H1 (cell line): Measurements from ENCODE around the gene NLRX1. TPM values are rescaled to one million over a fixed set of nuclear protein-coding genes. Genes with fewer than 3 reads are reported as not detected.

ENCODE experiments used
- CTCF ChIA-PET: fragments of 300-600 bp; sonication (Branson Sonifier 250); formaldehyde crosslinking; loops from one replicate; lab custom pipeline; 2021; ENCODE audit not compliant: partially characterized antibody; lab: Charles Lee
- POLR2A ChIA-PET: fragments of 300-600 bp; sonication (Branson Sonifier 250); formaldehyde crosslinking; loops from one replicate; lab custom pipeline; 2021; ENCODE audit warnings: inconsistent platforms; ENCODE audit not compliant: partially characterized antibody; lab: Charles Lee
- DNase-seq, 2 experiments: peaks; one replicate each; pipeline versions ENCODE4 v3.0.0 to v3.0.0-alpha.2; 2010 to 2022; ENCODE audit warnings: low spot score in 2 of 2, low read depth in 1 of 2, mixed read lengths in 1 of 2
- FAIRE-seq: peaks from 2 replicates; lab custom pipeline; 2011; peaks lifted over from hg19 to GRCh38; lab: Jason Lieb, UNC
- H2AFZ ChIP-seq: 2 replicates; pipeline ENCODE4 v1.8.1; 2012; ENCODE audit warnings: low read length, inconsistent platforms
- H2AK5ac ChIP-seq: 2 replicates; pipeline ENCODE4 v1.6.1; 2013; ENCODE audit warnings: low read depth, low read length
- H2BK120ac ChIP-seq: replicated peaks from 2 replicates; pipeline ENCODE3; 2013; ENCODE audit warnings: low read depth, low read length, inconsistent platforms
- H2BK12ac ChIP-seq: 2 replicates; pipeline ENCODE4 v1.6.1; 2013; ENCODE audit warnings: low read depth, low read length
- H2BK15ac ChIP-seq: 2 replicates; pipeline ENCODE4 v1.6.1; 2013; ENCODE audit warnings: low read length
- H2BK20ac ChIP-seq: 2 replicates; pipeline ENCODE4 v1.6.1; 2013; ENCODE audit warnings: low read length
- H2BK5ac ChIP-seq: 2 replicates; pipeline ENCODE4 v1.6.1; 2013; ENCODE audit warnings: low read depth, low read length
- H3K14ac ChIP-seq: 2 replicates; pipeline ENCODE4 v1.6.1; 2013; ENCODE audit warnings: inconsistent platforms; ENCODE audit not compliant: insufficient read length
- H3K18ac ChIP-seq: 2 replicates; pipeline ENCODE4 v1.6.1; 2013; ENCODE audit warnings: low read length; ENCODE audit errors: extremely low read depth
- H3K23ac ChIP-seq: 2 replicates; pipeline ENCODE4 v1.6.1; 2013; ENCODE audit warnings: inconsistent platforms; ENCODE audit not compliant: insufficient read length
- H3K23me2 ChIP-seq: 2 replicates; pipeline ENCODE4 v1.6.1; 2013; ENCODE audit warnings: low read depth, low read length
- H3K27ac ChIP-seq: 2 replicates; pipeline ENCODE4 v1.6.1; 2011; ENCODE audit warnings: low read depth, low read length, inconsistent platforms
- H3K27me3 ChIP-seq, 4 experiments: replicated peaks in 1 of 4; 1 replicate in 1 of 4; 2 replicates in 3 of 4; pipeline versions ENCODE4 v1.6.1 to v1.8.1; 2011 to 2013; ENCODE audit warnings: low read length in 3 of 4, mild to moderate bottlenecking in 3 of 4, inconsistent platforms in 2 of 4, mixed read lengths in 2 of 4, moderate library complexity in 1 of 4; ENCODE audit not compliant: control insufficient read depth in 3 of 4, insufficient read depth in 3 of 4; ENCODE audit errors: extremely low read depth in 1 of 4
- H3K36me3 ChIP-seq, 4 experiments: 2 replicates each; pipeline versions ENCODE4 v1.6.1 to v1.8.1; 2011 to 2013; ENCODE audit warnings: mild to moderate bottlenecking in 4 of 4, low read length in 3 of 4, moderate library complexity in 2 of 4, control low read depth in 1 of 4, inconsistent platforms in 1 of 4; ENCODE audit not compliant: insufficient read depth in 4 of 4, control insufficient read depth in 2 of 4
- H3K4ac ChIP-seq: replicated peaks from 2 replicates; pipeline ENCODE3; 2013; ENCODE audit warnings: low read length, low read depth, mixed read lengths, inconsistent platforms; ENCODE audit not compliant: insufficient read length
- H3K4me1 ChIP-seq, 4 experiments: replicated peaks in 1 of 4; 1 replicate in 1 of 4; 2 replicates in 3 of 4; pipeline versions ENCODE4 v1.6.1 to v1.8.1; 2011 to 2013; ENCODE audit warnings: low read length in 3 of 4, inconsistent platforms in 2 of 4, mixed read lengths in 1 of 4; ENCODE audit not compliant: insufficient read depth in 4 of 4, control insufficient read depth in 3 of 4
- H3K4me2 ChIP-seq, 2 experiments: 2 replicates each; pipeline versions ENCODE4 v1.6.1 to v1.8.1; 2011 to 2013; ENCODE audit warnings: low read depth in 2 of 2, low read length in 2 of 2, control low read depth in 1 of 2, inconsistent platforms in 1 of 2, mild to moderate bottlenecking in 1 of 2; ENCODE audit not compliant: insufficient read depth in 1 of 2
- H3K4me3 ChIP-seq, 4 experiments: fragments of 200-600, 300-600 bp in 1 of 4; sonication (generic), shearing (Covaris generic), sonication (Bioruptor Twin) in 1 of 4; 2 replicates each; pipeline versions ENCODE4 v1.5.1 to v1.8.1; 2011 to 2016; ENCODE audit warnings: low read length in 4 of 4, low read depth in 3 of 4, control low read depth in 2 of 4, inconsistent platforms in 2 of 4, mild to moderate bottlenecking in 2 of 4, mixed read lengths in 1 of 4, moderate library complexity in 1 of 4; ENCODE audit not compliant: insufficient read depth in 2 of 4; ENCODE audit errors: extremely low read depth in 1 of 4
- H3K56ac ChIP-seq: replicated peaks from 2 replicates; pipeline ENCODE3; 2013; ENCODE audit warnings: low read depth, mild to moderate bottlenecking, mixed read lengths, low read length, inconsistent platforms; ENCODE audit not compliant: insufficient read length
- H3K79me1 ChIP-seq: 2 replicates; pipeline ENCODE4 v1.6.1; 2013; ENCODE audit warnings: low read depth, low read length, control low read depth
- H3K79me2 ChIP-seq, 2 experiments: 2 replicates each; pipeline versions ENCODE4 v1.6.1 to v1.8.1; 2012 to 2013; ENCODE audit warnings: low read length in 2 of 2, mild to moderate bottlenecking in 2 of 2, inconsistent platforms in 1 of 2; ENCODE audit not compliant: insufficient read depth in 2 of 2, control insufficient read depth in 1 of 2
- H3K9ac ChIP-seq, 4 experiments: replicated peaks in 1 of 4; 1 replicate in 1 of 4; 2 replicates in 3 of 4; pipeline versions ENCODE4 v1.6.1 to v1.8.1; 2011 to 2013; ENCODE audit warnings: low read depth in 3 of 4, low read length in 3 of 4, control low read depth in 2 of 4, mild to moderate bottlenecking in 2 of 4, moderate library complexity in 2 of 4, inconsistent platforms in 1 of 4; ENCODE audit errors: extremely low read depth in 1 of 4
- H3K9me3 ChIP-seq, 2 experiments: 2 replicates each; pipeline versions ENCODE4 v1.6.1 to v1.8.1; 2012 to 2013; ENCODE audit warnings: mild to moderate bottlenecking in 2 of 2, moderate library complexity in 2 of 2, control low read depth in 1 of 2, inconsistent platforms in 1 of 2, low read depth in 1 of 2, low read length in 1 of 2, mixed read lengths in 1 of 2; ENCODE audit not compliant: insufficient read depth in 2 of 2
- H4K20me1 ChIP-seq, 2 experiments: replicated peaks in 1 of 2; 2 replicates each; pipeline versions ENCODE3 to v1.8.1; 2011 to 2013; ENCODE audit warnings: inconsistent platforms in 2 of 2, low read length in 2 of 2, mild to moderate bottlenecking in 1 of 2; ENCODE audit not compliant: insufficient read depth in 2 of 2, control insufficient read depth in 1 of 2
- H4K5ac ChIP-seq: 2 replicates; pipeline ENCODE4 v1.6.1; 2013; ENCODE audit warnings: low read length, low read depth, mixed read lengths, inconsistent platforms; ENCODE audit not compliant: insufficient read length
- H4K8ac ChIP-seq: 2 replicates; pipeline ENCODE4 v1.8.0; 2013; ENCODE audit warnings: mild to moderate bottlenecking, moderate library complexity, low read length, inconsistent platforms; ENCODE audit not compliant: insufficient read depth; ENCODE audit errors: extremely low read depth
- H4K91ac ChIP-seq: replicated peaks from 2 replicates; pipeline ENCODE3; 2013; ENCODE audit warnings: low read length, mixed read lengths, inconsistent platforms; ENCODE audit not compliant: insufficient read length
- ASH2L ChIP-seq: fragments of 200-600, 300-600 bp; sonication (generic); IDR thresholded peaks from one replicate; pipeline ENCODE4 v1.7.1; 2017; ENCODE audit warnings: low read length
- BRCA1 ChIP-seq: IDR thresholded peaks from 2 replicates; pipeline ENCODE4 v1.6.1; 2012; ENCODE audit warnings: low read depth, low read length, improper control_type of control experiment
- RFX5 ChIP-seq: IDR thresholded peaks from 2 replicates; pipeline ENCODE4 v1.6.1; 2011; ENCODE audit warnings: low read depth, low read length, improper control_type of control experiment, borderline replicate concordance
- WGBS, 2 experiments: shearing (Covaris generic) in 1 of 2; methylation state at CpG; one replicate each; pipeline versions ENCODE4 v1.1.6 to v1.1.7; 2013 to 2015; ENCODE audit warnings: low lambda C conversion rate in 2 of 2, mixed read lengths in 2 of 2, inconsistent platforms in 1 of 2, low coverage in 1 of 2, missing lambda C conversion rate in 1 of 2; ENCODE audit not compliant: insufficient replicate concordance in 2 of 2, insufficient coverage in 1 of 2, insufficient read length in 1 of 2; ENCODE audit errors: extremely low coverage in 1 of 2, missing lambda C conversion rate in 1 of 2; 5-methylcytosine and 5-hydroxymethylcytosine counted together
- long read RNA-seq, 2 experiments: library from RNA in 1 of 2; library from capped mRNA in 1 of 2; stranded (forward); transcript quantifications; one replicate each; pipeline ENCODE4 v2.0.0, GENCODE V29; 2021; ENCODE audit warnings: inconsistent platforms in 1 of 2
- polyA minus RNA-seq, 3 experiments: library from RNA; depleted of rRNA, polyadenylated mRNA; stranded (reverse); fragments of >200 nt; gene quantifications; 1 replicate in 2 of 3; 2 replicates in 1 of 3; pipeline ENCODE4 v1.2.3, GENCODE V29; 2011
- polyA plus RNA-seq, 7 experiments: library from polyadenylated mRNA; depleted of rRNA in 3 of 7; stranded (reverse) in 5 of 7; unstranded in 2 of 7; fragments of >200 nt in 5 of 7; fragments of 200-250 nt in 2 of 7; gene quantifications; 1 replicate in 5 of 7; 2 replicates in 1 of 7; 4 replicates in 1 of 7; pipeline versions ENCODE4 v1.2.1 to v1.2.3, GENCODE V29; 2011 to 2013; ENCODE audit warnings: missing spikeins in 2 of 7, mixed read lengths in 2 of 7
- total RNA-seq: library from RNA; stranded (reverse); fragmentation: NEBNext Ultra II Directional; extraction: Animal tissue kit (Norgen Biotek cat#: 25700); gene quantifications from 2 replicates; pipeline ENCODE4 v1.2.1, GENCODE V29; 2021

NLRX1 gene, protein sequence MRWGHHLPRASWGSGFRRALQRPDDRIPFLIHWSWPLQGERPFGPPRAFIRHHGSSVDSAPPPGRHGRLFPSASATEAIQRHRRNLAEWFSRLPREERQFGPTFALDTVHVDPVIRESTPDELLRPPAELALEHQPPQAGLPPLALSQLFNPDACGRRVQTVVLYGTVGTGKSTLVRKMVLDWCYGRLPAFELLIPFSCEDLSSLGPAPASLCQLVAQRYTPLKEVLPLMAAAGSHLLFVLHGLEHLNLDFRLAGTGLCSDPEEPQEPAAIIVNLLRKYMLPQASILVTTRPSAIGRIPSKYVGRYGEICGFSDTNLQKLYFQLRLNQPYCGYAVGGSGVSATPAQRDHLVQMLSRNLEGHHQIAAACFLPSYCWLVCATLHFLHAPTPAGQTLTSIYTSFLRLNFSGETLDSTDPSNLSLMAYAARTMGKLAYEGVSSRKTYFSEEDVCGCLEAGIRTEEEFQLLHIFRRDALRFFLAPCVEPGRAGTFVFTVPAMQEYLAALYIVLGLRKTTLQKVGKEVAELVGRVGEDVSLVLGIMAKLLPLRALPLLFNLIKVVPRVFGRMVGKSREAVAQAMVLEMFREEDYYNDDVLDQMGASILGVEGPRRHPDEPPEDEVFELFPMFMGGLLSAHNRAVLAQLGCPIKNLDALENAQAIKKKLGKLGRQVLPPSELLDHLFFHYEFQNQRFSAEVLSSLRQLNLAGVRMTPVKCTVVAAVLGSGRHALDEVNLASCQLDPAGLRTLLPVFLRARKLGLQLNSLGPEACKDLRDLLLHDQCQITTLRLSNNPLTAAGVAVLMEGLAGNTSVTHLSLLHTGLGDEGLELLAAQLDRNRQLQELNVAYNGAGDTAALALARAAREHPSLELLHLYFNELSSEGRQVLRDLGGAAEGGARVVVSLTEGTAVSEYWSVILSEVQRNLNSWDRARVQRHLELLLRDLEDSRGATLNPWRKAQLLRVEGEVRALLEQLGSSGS
- total RNA-seq (12.9 and 13.2 TPM in 2 replicates), polyA plus RNA-seq (2011; rRNA removed) (18.6 and 30.5 TPM in 2 replicates), polyA minus RNA-seq (2011; rRNA and poly(A)+ RNA removed) (18.7 and 19.9 TPM in 2 replicates)
- polyA plus RNA-seq (2011; cell fraction: cytosol; rRNA removed), result 18.6 TPM
- polyA plus RNA-seq (2011; cell fraction: nucleus; rRNA removed), result 42.3 TPM
- 9.7 to 18.1 TPM (median 14.2 TPM) in 4 replicates for polyA plus RNA-seq (2012, experiment 1 of 2)
- polyA plus RNA-seq (2012, experiment 2 of 2), result 16.4 TPM
- 10.0 TPM for polyA plus RNA-seq (2013, experiment 1 of 2)
- 9.6 TPM for polyA plus RNA-seq (2013, experiment 2 of 2)
- 15.4 TPM for polyA minus RNA-seq (2011; cell fraction: cytosol; rRNA and poly(A)+ RNA removed)
- 21.6 TPM for polyA minus RNA-seq (2011; cell fraction: nucleus; rRNA and poly(A)+ RNA removed)
- long read RNA-seq, experiment 1, full-length matches to known transcripts, result 2 of 13 reads
- long read RNA-seq, experiment 1, partial matches to known transcripts, result 9 of 13 reads
- long read RNA-seq, experiment 1, other reads (novel, unspliced or antisense), result 2 of 13 reads
- long read RNA-seq, experiment 2, partial matches to known transcripts, result 1 of 1 reads
- long read RNA-seq, experiment 2, other reads (novel, unspliced or antisense), result 0 of 1 reads

DNA sequence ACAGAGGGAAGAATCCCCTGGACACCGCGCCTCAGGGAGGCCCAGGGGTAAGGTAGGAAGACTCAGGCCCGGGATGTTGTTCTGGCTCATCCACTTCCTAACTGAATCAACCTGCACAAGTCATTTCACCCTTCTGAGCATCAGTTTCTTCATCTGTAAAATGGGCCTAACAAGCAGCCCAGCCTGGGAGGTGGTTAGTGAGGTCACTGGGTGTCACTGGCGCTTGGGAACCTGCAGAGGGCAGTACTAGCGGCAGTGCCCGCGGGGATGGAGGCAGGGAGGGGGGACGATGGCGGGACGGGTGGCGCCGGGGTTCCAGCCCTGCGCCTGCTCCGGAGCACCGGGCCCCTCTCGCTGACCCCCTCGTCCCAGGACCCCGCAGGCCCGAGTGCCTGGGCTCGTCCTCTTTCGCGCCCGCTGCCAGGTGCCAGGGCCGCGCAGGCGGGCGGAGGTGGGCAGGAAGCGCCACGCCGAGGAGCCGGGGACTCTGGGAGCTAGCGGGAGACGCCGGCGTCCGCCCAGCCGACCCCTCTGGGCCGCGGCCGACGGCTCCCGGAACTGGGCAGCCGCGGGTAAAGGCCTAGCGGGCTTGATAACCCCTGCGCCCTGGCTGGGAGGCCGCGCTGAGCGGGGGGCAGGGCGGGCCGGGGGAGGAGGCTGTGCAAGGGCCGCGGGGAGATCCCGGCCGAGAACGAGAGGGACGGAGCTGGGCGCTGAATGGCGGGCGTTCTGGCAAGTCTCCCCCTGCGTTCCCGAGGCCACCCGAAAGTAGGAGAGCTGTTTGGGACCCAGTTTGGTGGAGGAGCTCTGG, at the start of gene NLRX1:
Gene NLRX1, plus strand, starts transcription at position 255 of the 811 bp plus-strand sequence. CDS start 2,679 bp downstream, outside the sequence.
- Histone ChIP-seq H3K27ac (peak within 1 kb of the TSS; percentile 88), H3K79me1 (no peaks in the 10 kb centered on the region), H3K4ac (peak within 1 kb of the TSS; percentile 49), H3K79me2 (no peaks in the 10 kb centered on the region), H3K27me3 (no peaks in the 10 kb centered on the region), H4K91ac (peak within 1 kb of the TSS; percentile 4), H3K36me3 (no peaks in the 10 kb centered on the region), H3K23me2 (peaks cover 7% of the 10 kb centered on the region; the same call in 1 of the 2 replicates), H4K5ac (peak within 1 kb of the TSS; percentile 51), H3K4me1 (peaks cover 0 to 4% (median 1%) of the 10 kb centered on the region in 4 experiments; a peak in 4 of 7 replicates), H3K18ac (peak within 1 kb of the TSS; percentile 75), H2BK120ac (no peak within 1 kb of the TSS), H3K4me3 (peak within 1 kb of the TSS; percentile 64 to 87 (median 68)), H4K20me1 (no peaks in the 10 kb centered on the region), H2BK12ac (peak within 1 kb of the TSS; percentile 81), H2AFZ (peak within 1 kb of the TSS; percentile 24; the same call in 1 of the 2 replicates), H3K4me2 (peak within 1 kb of the TSS; percentile 66 to 86), H2AK5ac (no peak within 1 kb of the TSS), H3K56ac (no peak within 1 kb of the TSS), H4K8ac (peak within 1 kb of the TSS; percentile 86), H3K23ac (no peak within 1 kb of the TSS), H3K14ac (no peak within 1 kb of the TSS), H2BK20ac (0 out of 2 replicates have a peak within 1 kb of the TSS, but pooled peaks have one; percentile 40), H2BK5ac (peak within 1 kb of the TSS; percentile 90), H3K9ac (peak within 1 kb of the TSS; percentile 68 to 85 (median 78)), H2BK15ac (0 out of 2 replicates have a peak within 1 kb of the TSS, but pooled peaks have one; percentile 36), H3K9me3 (no peaks in the 10 kb centered on the region)
- DNase-seq (peak; percentile 51 to 90), FAIRE-seq (no peak)
- ChIA-PET CTCF (interaction anchor here (0.8 to 24.3 kb wide), 21 partner anchors 11 to 556 kb away, joined by 3 to 389 read pairs (median 4); partner anchors contain the start of gene ABCG4), POLR2A (interaction anchor here (0.6 to 6.3 kb wide), 31 partner anchors 9 to 223 kb away, joined by 3 to 58 read pairs (median 4); partner anchors contain the start of genes ABCG4, C2CD2L, CBL and DPAGT1)
- 28% methylated on average over 9 of the region's 63 CpGs; no CpG with 5 or more reads in 1 of the 2 experiments for WGBS, 2 experiments
- TF ChIP-seq BRCA1, result no peak
- TF ChIP-seq RFX5, result no peak
- peak; percentile 97 for TF ChIP-seq ASH2L
